ENCODE measurements around the gene MED25.

MED25 gene

DNA sequence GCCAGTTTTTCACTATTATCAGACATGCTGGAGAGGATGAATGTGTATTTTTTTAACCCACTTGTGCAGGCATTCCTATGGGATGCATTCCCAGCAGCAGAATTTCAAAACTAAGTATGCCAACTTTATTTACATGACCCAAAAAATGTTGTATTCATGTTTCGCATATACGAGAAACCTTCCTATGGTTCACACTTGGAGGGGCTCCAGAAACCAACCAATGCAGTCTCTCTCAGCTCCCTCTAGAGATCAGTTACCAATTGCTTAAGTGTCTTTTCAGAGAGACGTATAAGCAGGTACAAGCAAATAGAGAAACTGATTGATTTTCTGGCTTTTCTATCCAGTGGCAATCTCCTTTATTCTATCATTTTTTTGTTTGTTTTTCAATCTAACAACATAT lies 27.3 kb downstream of the MED25 start:
- no peak for DNase-seq

DNA sequence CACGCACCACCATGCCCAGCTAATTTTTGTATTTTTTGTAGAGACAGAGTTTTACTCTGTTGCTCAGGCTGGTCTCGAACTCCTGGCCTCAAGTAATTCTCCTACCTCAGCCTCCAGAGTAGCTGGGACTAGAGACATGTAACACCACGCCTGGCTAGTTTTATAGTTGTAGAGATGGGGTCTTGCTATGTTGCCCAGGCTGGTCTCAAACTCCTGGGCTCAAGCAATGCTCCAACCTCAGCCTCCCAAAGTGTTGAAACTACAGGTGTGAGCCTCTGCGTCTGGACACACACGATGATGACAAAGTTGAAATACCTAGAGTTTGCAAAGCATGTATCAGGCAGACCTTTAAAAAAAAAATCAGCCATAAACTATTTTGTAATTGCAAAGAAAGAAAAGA lies 28.3 kb downstream of the MED25 start:
- no peak for DNase-seq

GRCh38 chr19:49847731-49848696 lies 29.9 kb downstream of the MED25 start:
- DNase-seq, result peak; percentile 42 to 71

- no peak for DNase-seq
These were observed 30.8 kb downstream of the MED25 start for GRCh38 chr19:49848938-49849337.

DNA sequence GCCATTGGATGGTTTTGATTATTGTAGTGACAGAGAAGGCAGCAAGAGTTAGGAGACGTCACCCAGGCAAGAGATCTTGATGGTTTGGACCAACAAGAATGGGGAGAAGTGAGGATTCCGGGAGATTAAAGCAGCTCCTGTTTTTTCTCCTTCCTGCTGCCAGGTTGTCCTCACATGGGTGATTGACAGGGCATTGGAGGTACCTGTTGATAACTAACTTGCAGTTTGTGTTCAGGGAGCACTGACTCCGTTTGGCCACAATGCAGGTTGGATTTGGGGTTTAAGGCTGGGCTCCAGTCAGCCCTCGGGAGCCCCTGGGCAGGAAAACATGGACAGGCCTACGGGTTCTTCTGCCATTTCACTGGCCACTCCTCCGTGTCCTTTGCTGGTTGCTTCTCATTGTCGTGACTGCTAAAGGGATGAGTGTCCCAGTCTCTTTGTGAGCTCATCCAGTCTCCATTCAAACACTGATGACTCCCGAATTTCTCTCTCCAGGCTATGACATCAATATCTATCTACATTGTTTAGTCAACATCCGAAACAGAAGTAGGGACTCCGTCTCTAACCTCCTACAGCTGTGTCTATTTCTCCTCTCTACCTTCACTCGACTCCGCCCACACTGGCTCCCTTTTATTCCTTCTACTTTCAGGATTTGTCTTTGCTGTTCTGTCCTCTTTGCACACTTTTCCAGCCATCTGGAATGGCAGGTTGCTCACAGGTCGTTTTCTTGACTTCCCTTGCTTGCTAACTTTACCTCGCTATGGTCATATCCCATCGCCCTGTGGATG lies 31.5 kb downstream of the MED25 start:
- no peak for DNase-seq

- no peak for DNase-seq
These were observed 32.1 kb downstream of the MED25 start for GRCh38 chr19:49850221-49850486.

DNA sequence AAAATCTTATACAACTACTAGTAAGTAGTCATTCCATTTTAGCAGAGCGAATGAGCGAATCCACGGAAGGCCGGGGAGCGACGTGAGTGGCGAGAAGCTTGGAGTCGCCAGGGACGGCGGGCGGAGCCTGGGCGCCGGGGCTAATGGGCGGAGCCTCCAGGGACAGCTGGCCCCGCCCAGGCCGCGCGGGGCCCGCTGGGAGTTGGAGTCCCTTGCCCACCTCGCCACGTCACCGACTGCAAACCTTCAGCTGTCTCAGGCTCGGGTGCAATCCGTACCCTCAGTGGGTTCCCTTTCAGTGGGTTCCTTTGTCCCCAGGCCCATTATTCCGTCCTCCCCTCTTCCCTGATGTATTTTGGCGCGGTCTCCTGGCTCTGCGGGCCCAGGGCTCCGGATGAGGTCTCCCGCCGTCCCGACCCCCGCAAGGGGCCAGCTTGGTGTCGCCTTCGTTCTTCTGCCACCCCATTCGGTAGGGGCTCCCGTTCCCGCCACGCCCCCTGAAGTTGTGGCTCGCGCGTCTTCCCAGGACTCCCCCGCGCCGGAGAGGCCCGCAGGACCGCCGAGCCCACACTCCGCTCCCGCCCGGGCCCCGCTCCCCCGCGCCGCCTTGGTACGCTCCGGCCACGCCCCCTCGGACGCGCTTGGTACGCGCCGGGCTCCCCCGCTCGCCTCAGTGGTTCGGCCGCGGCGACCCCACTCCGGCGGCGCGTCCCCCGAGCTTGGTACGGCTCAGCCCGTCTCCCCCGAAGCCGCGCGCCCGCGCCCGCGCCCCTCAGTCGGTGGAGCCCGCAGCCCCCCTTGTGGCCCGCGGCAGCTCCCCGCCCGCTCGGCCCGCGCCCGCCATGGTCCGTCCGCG lies 32.6 kb downstream of the MED25 start, which contains the start of gene PTOV1:
Gene PTOV1 (plus strand): TSS at position 673 of the 856 bp plus-strand sequence.
- peak; percentile 76 to 78 for DNase-seq

- no peak for DNase-seq
These were observed 33.6 kb downstream of the MED25 start for GRCh38 chr19:49851456-49852259.

DNA sequence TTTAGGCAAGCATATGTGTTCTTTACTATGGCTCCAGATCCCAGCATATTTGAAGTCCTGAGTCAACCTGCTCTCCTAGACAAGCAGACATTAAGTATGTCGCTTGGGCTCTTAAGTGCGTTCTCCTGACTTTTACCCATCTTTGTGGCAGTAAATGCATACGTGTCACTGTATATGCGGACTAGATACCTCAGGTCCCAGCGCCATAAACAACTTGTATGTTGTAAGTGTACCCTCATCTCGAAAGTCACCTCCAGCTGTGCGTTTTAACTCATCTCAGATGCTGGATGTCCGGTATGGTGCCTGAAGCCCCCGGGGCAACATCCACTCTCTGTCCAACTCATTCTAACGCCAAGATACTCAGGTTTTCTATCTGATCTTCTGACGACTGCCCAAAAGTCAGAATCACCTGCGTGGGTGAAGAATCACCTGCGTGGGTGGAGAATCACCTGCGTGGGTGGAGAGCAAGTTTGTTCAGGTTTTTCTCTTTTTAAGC lies 34.6 kb downstream of the MED25 start:
- DNase-seq, result no peak

DNA sequence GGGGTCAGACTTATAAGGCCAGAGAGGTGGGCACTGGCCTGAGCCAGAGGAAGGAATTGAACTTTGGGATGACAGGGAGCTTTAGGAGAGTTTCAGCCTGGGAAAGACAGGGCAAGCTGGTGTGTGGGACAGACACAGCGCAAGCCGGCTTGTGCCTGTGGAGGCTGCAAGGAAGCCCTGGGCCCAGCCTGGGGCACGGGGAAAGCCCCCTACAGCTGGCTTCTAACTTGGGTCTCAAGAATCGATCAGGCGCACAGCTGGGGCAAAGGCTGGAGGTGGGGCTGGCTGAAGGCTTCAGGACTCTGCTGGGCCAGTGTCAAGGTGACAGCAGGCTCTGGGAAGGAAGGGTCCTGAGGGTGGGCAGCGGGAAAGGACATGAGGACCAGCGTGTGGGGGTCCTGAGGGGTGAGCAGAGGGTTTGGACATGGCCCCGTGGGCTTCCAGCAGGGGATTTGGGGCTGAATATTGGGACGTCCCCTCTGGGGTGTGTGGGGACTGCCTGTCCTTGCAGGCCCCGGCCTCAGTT lies 35.8 kb downstream of the MED25 start:
- DNase-seq, result no peak

- DNase-seq, result no peak
These were observed 36.5 kb downstream of the MED25 start for GRCh38 chr19:49854378-49855263.

GRCh38 chr19:49855277-49855675 lies 37.2 kb downstream of the MED25 start:
- no peak for DNase-seq

- no peak for DNase-seq
These were observed 37.8 kb downstream of the MED25 start for GRCh38 chr19:49855676-49856573.

- DNase-seq, result no peak
These were observed 38.5 kb downstream of the MED25 start for GRCh38 chr19:49856574-49857021.

DNA sequence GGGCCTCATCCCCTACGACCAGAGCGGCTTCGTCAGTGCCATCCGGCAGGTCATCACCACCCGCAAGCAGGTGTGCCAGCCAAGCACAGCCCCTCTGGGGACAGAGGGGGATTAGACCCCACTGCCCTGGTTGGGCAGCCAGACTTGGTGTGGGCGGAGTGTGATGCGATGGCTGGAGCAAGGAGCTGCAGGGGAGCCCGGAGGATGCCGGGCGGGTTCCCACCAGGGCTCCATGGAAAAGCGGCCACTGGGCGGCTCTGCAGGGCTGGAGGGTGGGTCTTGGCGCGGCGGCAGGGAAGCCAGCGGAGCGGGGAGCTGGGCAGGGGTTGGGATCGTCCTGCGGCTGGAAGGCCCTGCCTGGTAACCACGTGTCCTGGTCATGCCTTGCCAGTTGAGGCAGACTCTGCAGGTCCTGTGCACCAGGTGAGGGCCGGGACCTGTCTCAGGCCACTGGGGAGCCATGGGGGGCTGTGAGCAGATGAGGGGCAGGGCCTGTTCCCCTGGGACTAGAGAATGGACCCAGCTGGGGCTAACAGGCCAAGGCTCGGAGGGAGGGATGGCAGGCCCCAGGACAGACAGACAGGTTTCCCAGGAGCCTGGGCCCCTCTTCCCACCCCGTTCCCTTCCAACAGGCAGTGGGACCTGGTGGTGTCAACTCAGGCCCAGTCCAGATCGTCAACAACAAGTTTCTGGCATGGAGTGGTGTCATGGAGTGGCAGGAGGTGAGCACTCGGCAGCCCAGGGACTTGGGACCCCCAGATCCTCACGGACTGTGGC lies 39.2 kb downstream of the MED25 start:
- no peak for DNase-seq

DNA sequence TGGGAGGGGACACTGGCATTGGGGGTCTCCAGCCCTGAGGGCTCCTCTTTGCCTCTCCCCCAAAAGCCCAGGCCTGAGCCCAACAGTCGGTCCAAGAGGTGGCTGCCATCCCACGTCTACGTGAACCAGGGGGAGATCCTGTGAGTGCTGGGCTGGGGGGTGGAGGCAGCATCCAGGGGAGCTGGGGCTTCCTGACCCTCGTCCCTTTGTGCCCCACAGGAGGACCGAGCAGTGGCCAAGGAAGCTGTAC lies 39.7 kb downstream of the MED25 start:
- no peak for DNase-seq

- no peak for DNase-seq
These were observed 40.2 kb downstream of the MED25 start for GRCh38 chr19:49858088-49858985.

Measured in AML-193 (cell line).